ENCODE measurements around the gene ZNF618.
A peak's percentile ranks its signal among the peaks of the same experiment; 100 is the strongest.
"Not testable (repeated sequence)": the region's sequence is repeated elsewhere in the genome, so short reads cannot be mapped to it uniquely, and the experiment has no call there.

Gene ZNF618

GRCh38 chr9:114071197-114071795 lies 195.2 kb downstream of the ZNF618 start:
- no peak for DNase-seq

- DNase-seq, result no peak
These were observed 196.4 kb downstream of the ZNF618 start for GRCh38 chr9:114072184-114073140.

- DNase-seq, result no peak
These were observed 199.5 kb downstream of the ZNF618 start for GRCh38 chr9:114075602-114076001.

- no peak for DNase-seq
These were observed 200.4 kb downstream of the ZNF618 start for GRCh38 chr9:114076237-114077161.

- DNase-seq, result no peak
These were observed 201.2 kb downstream of the ZNF618 start for GRCh38 chr9:114077162-114077837.

- no peak for DNase-seq
These were observed 202.1 kb downstream of the ZNF618 start, which contains the start of gene AMBP for GRCh38 chr9:114078021-114078780. Gene AMBP (minus strand): TSS chr9:114078300. CDS start chr9:114078209, 91 bp downstream.

- no peak for DNase-seq
These were observed 202.7 kb downstream of the ZNF618 start for GRCh38 chr9:114078781-114079156.

GRCh38 chr9:114080195-114080772 lies 204.2 kb downstream of the ZNF618 start:
- no peak for DNase-seq

- no peak for DNase-seq
These were observed 204.8 kb downstream of the ZNF618 start for GRCh38 chr9:114080773-114081440.

- no peak for DNase-seq
These were observed 205.4 kb downstream of the ZNF618 start for GRCh38 chr9:114081441-114082016.

- DNase-seq, result peak; percentile 28
These were observed 206.1 kb downstream of the ZNF618 start for GRCh38 chr9:114082017-114082762.

GRCh38 chr9:114082763-114083412 lies 206.8 kb downstream of the ZNF618 start:
- DNase-seq, result not testable (repeated sequence)

- DNase-seq, result no peak
These were observed 207.6 kb downstream of the ZNF618 start for GRCh38 chr9:114083666-114084065.

- DNase-seq, result no peak
These were observed 208.4 kb downstream of the ZNF618 start for GRCh38 chr9:114084282-114085073.

GRCh38 chr9:114085387-114085789 lies 209.3 kb downstream of the ZNF618 start:
- no peak for DNase-seq

- no peak for DNase-seq
These were observed 209.9 kb downstream of the ZNF618 start for GRCh38 chr9:114086009-114086408.

- DNase-seq, result no peak
These were observed 210.5 kb downstream of the ZNF618 start for GRCh38 chr9:114086607-114087006.

GRCh38 chr9:114087721-114088120 lies 211.6 kb downstream of the ZNF618 start:
- no peak for DNase-seq

Measured in NCI-H1417 treated with DMSO at 0.1 percent for 48 hours (cell line).